Uterus (tissue), 2 donors: ENCODE data around the gene PTPRG.

Experiments
- POLR2A ChIP-seq, 2 donors: fragments of 450-650 bp; IDR thresholded peaks; one replicate each; pipeline ENCODE4 v1.6.1; 2016; ENCODE audit warnings: antibody characterized with exemption in 2 of 2, mild to moderate bottlenecking in 1 of 2, moderate library complexity in 1 of 2
- TF ChIP-seq, protein P1 (sequence below), 4 experiments: fragments of 200-600 bp in 2 of 4; fragments of 450-650 bp in 2 of 4; sonication (generic) in 2 of 4; IDR thresholded peaks; one replicate each; pipeline ENCODE4 v1.5.1; 2016 to 2019; ENCODE audit warnings: antibody characterized with exemption in 4 of 4, mild to moderate bottlenecking in 2 of 4, moderate library complexity in 1 of 4

DNA sequence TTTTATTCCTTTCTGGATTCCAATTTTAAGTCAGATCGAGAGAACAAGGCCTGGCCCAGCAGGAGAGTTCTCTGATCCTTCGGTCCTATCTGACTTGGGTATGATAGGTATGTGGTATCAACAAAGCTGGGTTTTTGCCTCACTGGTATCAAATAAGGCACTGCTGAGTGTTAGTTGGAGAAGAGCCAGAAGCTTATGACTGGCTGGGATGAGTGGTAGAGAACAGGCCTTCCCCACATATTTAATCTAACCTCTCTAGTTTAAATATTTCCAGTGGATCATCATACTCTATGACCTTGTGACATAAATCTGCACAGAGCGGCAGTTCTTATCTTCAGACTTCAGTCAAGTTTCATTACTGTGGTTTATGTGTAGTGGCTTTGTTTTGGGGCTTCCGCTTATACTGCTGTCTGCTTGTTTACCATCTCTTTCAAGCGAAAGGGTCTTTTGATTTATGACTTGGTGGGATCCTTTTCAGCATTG is 164.5 kb downstream of the PTPRG start:
- TF ChIP-seq, protein P1, sequence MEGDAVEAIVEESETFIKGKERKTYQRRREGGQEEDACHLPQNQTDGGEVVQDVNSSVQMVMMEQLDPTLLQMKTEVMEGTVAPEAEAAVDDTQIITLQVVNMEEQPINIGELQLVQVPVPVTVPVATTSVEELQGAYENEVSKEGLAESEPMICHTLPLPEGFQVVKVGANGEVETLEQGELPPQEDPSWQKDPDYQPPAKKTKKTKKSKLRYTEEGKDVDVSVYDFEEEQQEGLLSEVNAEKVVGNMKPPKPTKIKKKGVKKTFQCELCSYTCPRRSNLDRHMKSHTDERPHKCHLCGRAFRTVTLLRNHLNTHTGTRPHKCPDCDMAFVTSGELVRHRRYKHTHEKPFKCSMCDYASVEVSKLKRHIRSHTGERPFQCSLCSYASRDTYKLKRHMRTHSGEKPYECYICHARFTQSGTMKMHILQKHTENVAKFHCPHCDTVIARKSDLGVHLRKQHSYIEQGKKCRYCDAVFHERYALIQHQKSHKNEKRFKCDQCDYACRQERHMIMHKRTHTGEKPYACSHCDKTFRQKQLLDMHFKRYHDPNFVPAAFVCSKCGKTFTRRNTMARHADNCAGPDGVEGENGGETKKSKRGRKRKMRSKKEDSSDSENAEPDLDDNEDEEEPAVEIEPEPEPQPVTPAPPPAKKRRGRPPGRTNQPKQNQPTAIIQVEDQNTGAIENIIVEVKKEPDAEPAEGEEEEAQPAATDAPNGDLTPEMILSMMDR (IDR thresholded peaks at IDR 0.05), result no peak
- TF ChIP-seq POLR2A (IDR thresholded peaks at IDR 0.05), result no peak
